HEK293 (cell line): Measurements from ENCODE around the gene TRNAU1AP.

Source experiments
- ZNF19 ChIP-seq: fragments of 450-650 bp; formaldehyde crosslinking; IDR thresholded peaks from 2 replicates; pipeline ENCODE4; 2016; ENCODE audit warnings: missing biosample characterization, missing genetic modification characterization, low read depth
- ZNF211 ChIP-seq: fragments of 450-650 bp; formaldehyde crosslinking; IDR thresholded peaks from 2 replicates; pipeline ENCODE4 v1.5.1; 2016; ENCODE audit warnings: low read depth, missing biosample characterization, missing genetic modification characterization

- no peak for TF ChIP-seq ZNF19 (tag by site-specific recombination)
- no peak for TF ChIP-seq ZNF211 (tag by site-specific recombination)
Observed at GRCh38 chr1:28508435-28508754, 44.5 kb upstream of the TRNAU1AP start.
